Measurements from ENCODE around the gene NACC2. TPM values are rescaled to one million over a fixed set of nuclear protein-coding genes. Genes with fewer than 3 reads are reported as not detected.

The NACC2 gene
- total and polyA plus RNA-seq, 10 of the 15 experiments (the other 5 are each of a cell fraction or from before 2014, with no cell fraction given), result 0.66 to 14.7 (median 3.5) TPM

GRCh38 chr9:136006169-136006568, 88.9 kb downstream of the NACC2 start:
- ChIA-PET RAD21 (ENCODE audit: unreplicated experiment) (no interaction called here), SMC1A (ENCODE audit: uncharacterized antibody, unreplicated experiment) (no interaction called here), POLR2A (no interaction called here), CTCF (no interaction called here)
- TF ChIP-seq TBL1XR1 (IDR thresholded peaks at IDR 0.05; ENCODE audit: low read depth, low read length) (no peak), SMARCA5 (IDR thresholded peaks at IDR 0.05) (no peak), SPI1 (IDR thresholded peaks at IDR 0.05; ENCODE audit: borderline replicate concordance, insufficient read depth, low read depth, low read length) (no peak), TCF3 (IDR thresholded peaks at IDR 0.05; ENCODE audit: borderline replicate concordance, insufficient read depth, low read depth, low read length) (no peak), NRF1 (conservative IDR thresholded peaks at IDR 0.05; ENCODE audit: low read depth, low read length) (no peak), TAF1 (IDR thresholded peaks at IDR 0.05; ENCODE audit: borderline replicate concordance, low read depth, low read length) (no peak), CREB1 (IDR thresholded peaks at IDR 0.05; ENCODE audit: low read depth) (no peak), BRCA1 (IDR thresholded peaks at IDR 0.05; ENCODE audit: low read depth, low read length) (no peak), HDGF (IDR thresholded peaks at IDR 0.05) (no peak), BHLHE40 (IDR thresholded peaks at IDR 0.05; ENCODE audit: borderline replicate concordance in 1 of 2, low read depth in 2 of 2, low read length in 1 of 2) (no peak), STAT3 (IDR thresholded peaks at IDR 0.05; ENCODE audit: low read depth, low read length) (no peak), SREBF1 (IDR thresholded peaks at IDR 0.05; ENCODE audit: low read length) (no peak), MTA3 (IDR thresholded peaks at IDR 0.05; ENCODE audit: borderline replicate concordance, low read length) (no peak), NFYA (IDR thresholded peaks at IDR 0.05; ENCODE audit: borderline replicate concordance, low read depth, low read length) (no peak), POLR2A (IDR thresholded peaks at IDR 0.05; ENCODE audit: low read depth, low read length) (no peak), MEF2B (IDR thresholded peaks at IDR 0.05; ENCODE audit: partially characterized antibody, poor library complexity, severe bottlenecking) (no peak), NR2C1 (IDR thresholded peaks at IDR 0.05) (no peak)
- TF ChIP-seq, protein P1, sequence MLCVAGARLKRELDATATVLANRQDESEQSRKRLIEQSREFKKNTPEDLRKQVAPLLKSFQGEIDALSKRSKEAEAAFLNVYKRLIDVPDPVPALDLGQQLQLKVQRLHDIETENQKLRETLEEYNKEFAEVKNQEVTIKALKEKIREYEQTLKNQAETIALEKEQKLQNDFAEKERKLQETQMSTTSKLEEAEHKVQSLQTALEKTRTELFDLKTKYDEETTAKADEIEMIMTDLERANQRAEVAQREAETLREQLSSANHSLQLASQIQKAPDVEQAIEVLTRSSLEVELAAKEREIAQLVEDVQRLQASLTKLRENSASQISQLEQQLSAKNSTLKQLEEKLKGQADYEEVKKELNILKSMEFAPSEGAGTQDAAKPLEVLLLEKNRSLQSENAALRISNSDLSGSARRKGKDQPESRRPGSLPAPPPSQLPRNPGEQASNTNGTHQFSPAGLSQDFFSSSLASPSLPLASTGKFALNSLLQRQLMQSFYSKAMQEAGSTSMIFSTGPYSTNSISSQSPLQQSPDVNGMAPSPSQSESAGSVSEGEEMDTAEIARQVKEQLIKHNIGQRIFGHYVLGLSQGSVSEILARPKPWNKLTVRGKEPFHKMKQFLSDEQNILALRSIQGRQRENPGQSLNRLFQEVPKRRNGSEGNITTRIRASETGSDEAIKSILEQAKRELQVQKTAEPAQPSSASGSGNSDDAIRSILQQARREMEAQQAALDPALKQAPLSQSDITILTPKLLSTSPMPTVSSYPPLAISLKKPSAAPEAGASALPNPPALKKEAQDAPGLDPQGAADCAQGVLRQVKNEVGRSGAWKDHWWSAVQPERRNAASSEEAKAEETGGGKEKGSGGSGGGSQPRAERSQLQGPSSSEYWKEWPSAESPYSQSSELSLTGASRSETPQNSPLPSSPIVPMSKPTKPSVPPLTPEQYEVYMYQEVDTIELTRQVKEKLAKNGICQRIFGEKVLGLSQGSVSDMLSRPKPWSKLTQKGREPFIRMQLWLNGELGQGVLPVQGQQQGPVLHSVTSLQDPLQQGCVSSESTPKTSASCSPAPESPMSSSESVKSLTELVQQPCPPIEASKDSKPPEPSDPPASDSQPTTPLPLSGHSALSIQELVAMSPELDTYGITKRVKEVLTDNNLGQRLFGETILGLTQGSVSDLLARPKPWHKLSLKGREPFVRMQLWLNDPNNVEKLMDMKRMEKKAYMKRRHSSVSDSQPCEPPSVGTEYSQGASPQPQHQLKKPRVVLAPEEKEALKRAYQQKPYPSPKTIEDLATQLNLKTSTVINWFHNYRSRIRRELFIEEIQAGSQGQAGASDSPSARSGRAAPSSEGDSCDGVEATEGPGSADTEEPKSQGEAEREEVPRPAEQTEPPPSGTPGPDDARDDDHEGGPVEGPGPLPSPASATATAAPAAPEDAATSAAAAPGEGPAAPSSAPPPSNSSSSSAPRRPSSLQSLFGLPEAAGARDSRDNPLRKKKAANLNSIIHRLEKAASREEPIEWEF (IDR thresholded peaks at IDR 0.05; ENCODE audit: insufficient replicate concordance, low read depth, low read length), result no peak
- H3K4me1 ChIP-seq (ENCODE audit: control insufficient read depth, insufficient read depth, low read length), result no peaks in the 10 kb centered on the region
- H2AFZ ChIP-seq (ENCODE audit: control insufficient read depth, low read depth, low read length), result no peak overlapping the region
- no peak overlapping the region for H3K4me2 ChIP-seq (ENCODE audit: control insufficient read depth, insufficient read depth)
- no peak overlapping the region for H3K9ac ChIP-seq (ENCODE audit: control insufficient read depth, insufficient read depth, low read length)
- intact Hi-C loops (cut with micrococcal nuclease; ENCODE audit: unreplicated experiment), result no loop called here
- no peak overlapping the region for H3K4me3 ChIP-seq
- no peaks in the 10 kb centered on the region for H3K27me3 ChIP-seq (replicated peaks in 1 of 2; ENCODE audit: control insufficient read depth in 2 of 2, insufficient read depth in 2 of 2, low read length in 1 of 2)
- FAIRE-seq (no peak), DNase-seq (ENCODE audit: low read depth, low spot score) (no peak), ATAC-seq (no peak)
- 56% methylated on average over 7 of the region's 7 CpGs for WGBS (ENCODE audit: insufficient coverage, insufficient replicate concordance, low lambda C conversion rate, missing lambda C conversion rate)
- no peak overlapping the region for H3K27ac ChIP-seq (ENCODE audit: control insufficient read depth, insufficient read depth)
- no peaks in the 10 kb centered on the region; a peak in 1 of 4 replicates for H3K36me3 ChIP-seq (ENCODE audit: control insufficient read depth in 2 of 2, insufficient read depth in 2 of 2, low read length in 1 of 2)
- no peaks in the 10 kb centered on the region for H3K79me2 ChIP-seq (ENCODE audit: control insufficient read depth, insufficient read depth, low read length)
- H4K20me1 ChIP-seq (ENCODE audit: control insufficient read depth, insufficient read depth), result no peaks in the 10 kb centered on the region; the same call in 1 of the 2 replicates
- H3K9me3 ChIP-seq (replicated peaks; ENCODE audit: control insufficient read depth, insufficient read depth, low read length), result no peaks in the 10 kb centered on the region
- in situ Hi-C loops (cut with MboI), result no loop called here
- no TSS peak for BruUV-seq (replicated peaks)

All from GM12878 (cell line).